Activated naive CD8-positive, alpha-beta T cell treated with anti-CD3 and anti-CD28 coated beads, Interleukin-2, amount 50 U/mL, for 16 hours (primary cell): ENCODE data around the gene CADPS2.
"Not testable (repeated sequence)": the region's sequence is repeated elsewhere in the genome, so short reads cannot be mapped to it uniquely, and the experiment has no call there.

Source experiments
- DNase-seq: peaks from one replicate; pipeline ENCODE4 v3.0.0-alpha.2; 2020; ENCODE audit warnings: low read depth, low spot score

CADPS2 gene

GRCh38 chr7:122849957-122850328, 36.3 kb downstream of the CADPS2 start:
- DNase-seq, result no peak

- DNase-seq, result no peak
These were observed 36.8 kb downstream of the CADPS2 start for GRCh38 chr7:122849322-122849956.

GRCh38 chr7:122847871-122848473, 38.3 kb downstream of the CADPS2 start:
- no peak for DNase-seq

GRCh38 chr7:122846591-122846990, 39.7 kb downstream of the CADPS2 start:
- no peak for DNase-seq

GRCh38 chr7:122845286-122845685, 41.0 kb downstream of the CADPS2 start:
- no peak for DNase-seq

- no peak for DNase-seq
These were observed 41.9 kb downstream of the CADPS2 start for GRCh38 chr7:122844191-122844988.

- DNase-seq, result no peak
These were observed 43.3 kb downstream of the CADPS2 start for GRCh38 chr7:122842971-122843370.

- DNase-seq, result not testable (repeated sequence)
These were observed 50.0 kb downstream of the CADPS2 start for GRCh38 chr7:122836286-122836685.

- not testable (repeated sequence) for DNase-seq
These were observed 51.7 kb downstream of the CADPS2 start for GRCh38 chr7:122834571-122834942.

GRCh38 chr7:122833888-122834570, 52.2 kb downstream of the CADPS2 start:
- no peak for DNase-seq

- no peak for DNase-seq
These were observed 54.8 kb downstream of the CADPS2 start for GRCh38 chr7:122831436-122831835.

GRCh38 chr7:122829962-122830361, 56.3 kb downstream of the CADPS2 start:
- no peak for DNase-seq

GRCh38 chr7:122827763-122828162, 58.5 kb downstream of the CADPS2 start:
- DNase-seq, result no peak

GRCh38 chr7:122813845-122814244, 72.4 kb downstream of the CADPS2 start:
- no peak for DNase-seq

GRCh38 chr7:122803851-122804250, 82.4 kb downstream of the CADPS2 start:
- DNase-seq, result no peak

GRCh38 chr7:122803323-122803722, 82.9 kb downstream of the CADPS2 start:
- no peak for DNase-seq

- DNase-seq, result no peak
These were observed 83.9 kb downstream of the CADPS2 start for GRCh38 chr7:122802301-122802751.

- DNase-seq, result no peak
These were observed 94.2 kb downstream of the CADPS2 start for GRCh38 chr7:122791959-122792545.

GRCh38 chr7:122790591-122790990, 95.7 kb downstream of the CADPS2 start:
- no peak for DNase-seq

GRCh38 chr7:122790132-122790531, 96.1 kb downstream of the CADPS2 start:
- DNase-seq, result no peak

GRCh38 chr7:122789156-122789555, 97.1 kb downstream of the CADPS2 start:
- no peak for DNase-seq
